GM23338 (cell line): ENCODE data around the gene CYTIP.

Experiments used
- CTCF ChIP-seq, 2 experiments: fragments of 200-600 bp in 1 of 2; sonication (generic) in 1 of 2; conservative IDR thresholded peaks; 2 replicates each; pipeline versions ENCODE4 v1.5.1 to v1.6.1; 2016 to 2017; ENCODE audit warnings: antibody characterized with exemption in 2 of 2, low read depth in 2 of 2, mild to moderate bottlenecking in 2 of 2, moderate library complexity in 1 of 2
- ZNF114 ChIP-seq: fragments of 250-450 bp; sonication (Bioruptor Pico); IDR thresholded peaks from 2 replicates; pipeline ENCODE4 v1.5.0; 2020; ENCODE audit warnings: mild to moderate bottlenecking, moderate library complexity

- no peak for TF ChIP-seq CTCF (conservative IDR thresholded peaks at IDR 0.05; ENCODE audit: low read depth in 2 of 2)
- no peak for TF ChIP-seq ZNF114 (CRISPR knock-in tag)
These were observed 35.5 kb upstream of the CYTIP start for GRCh38 chr2:157479081-157480027.
